GM19324 (cell line): ENCODE data around the gene ZNF556.
"Not testable (repeated sequence)": the region's sequence is repeated elsewhere in the genome, so short reads cannot be mapped to it uniquely, and the experiment has no call there.

Source experiments
- ATAC-seq: cut with Tn5 transposase; IDR thresholded peaks from one replicate; pipeline ENCODE4 v1.9.1; 2021; ENCODE audit warnings: mild to moderate bottlenecking, moderate library complexity; ENCODE audit not compliant: unreplicated experiment, low FRiP score

ZNF556 gene

GRCh38 chr19:2902590-2903218 is 35.6 kb downstream of the ZNF556 start:
- no peak for ATAC-seq

GRCh38 chr19:2903326-2903725 is 36.2 kb downstream of the ZNF556 start:
- ATAC-seq, result not testable (repeated sequence)

- no peak for ATAC-seq
These were observed 38.9 kb downstream of the ZNF556 start for GRCh38 chr19:2905918-2906519.

GRCh38 chr19:2906631-2907195 is 39.6 kb downstream of the ZNF556 start:
- no peak for ATAC-seq

GRCh38 chr19:2912306-2912705 is 45.2 kb downstream of the ZNF556 start:
- no peak for ATAC-seq

- ATAC-seq, result no peak
These were observed 50.4 kb downstream of the ZNF556 start for GRCh38 chr19:2917275-2918184.

- ATAC-seq, result no peak
These were observed 55.9 kb downstream of the ZNF556 start for GRCh38 chr19:2922987-2923386.

- ATAC-seq, result no peak
These were observed 56.4 kb downstream of the ZNF556 start for GRCh38 chr19:2923510-2923909.

GRCh38 chr19:2926341-2927031 is 59.4 kb downstream of the ZNF556 start:
- ATAC-seq, result no peak

GRCh38 chr19:2927032-2927430 is 59.9 kb downstream of the ZNF556 start:
- ATAC-seq, result no peak
